ENCODE measurements around the gene KLC1. TPM values are rescaled to one million over a fixed set of nuclear protein-coding genes. Genes with fewer than 3 reads are reported as not detected.

Gene KLC1
- total and polyA plus RNA-seq, 4 donors = 93.3 to 225 (median 139) TPM

- Histone ChIP-seq H3K27ac (ENCODE audit: low read depth in 1 of 2, low read length in 1 of 2) (no peak overlapping the region), H3K27me3 (ENCODE audit: control insufficient read depth in 3 of 3, insufficient read depth in 3 of 3, low read length in 2 of 3) (no peaks in the 10 kb centered on the region), H3K36me3 (ENCODE audit: control insufficient read depth in 4 of 4, insufficient read depth in 4 of 4, low read length in 4 of 4) (peaks cover 8 to 49% (median 15%) of the 10 kb centered on the region in 4 donors), H3K9me3 (ENCODE audit: control insufficient read depth in 4 of 4, insufficient read depth in 3 of 4, low read length in 3 of 4) (no peaks in the 10 kb centered on the region), H3K9ac (ENCODE audit: insufficient read depth in 1 of 2, low read length in 2 of 2) (no peak overlapping the region), H3K4me1 (ENCODE audit: control insufficient read depth in 5 of 5, insufficient read depth in 5 of 5, low read length in 5 of 5) (peaks cover 0 to 26% (median 3%) of the 10 kb centered on the region in 5 donors), H3K4me3 (no peak overlapping the region)
- WGBS, 2 donors = 94 to 95% methylated on average over 6 of the region's 6 CpGs
- DNase-seq (no peak), ATAC-seq (ENCODE audit: insufficient read depth, low FRiP score) (no peak)
- no peak for TF ChIP-seq CTCF (IDR thresholded peaks at IDR 0.05; ENCODE audit: control extremely low read depth, extremely low read depth)
Observed at GRCh38 chr14:103739466-103739792, 110.4 kb downstream of the KLC1 start.

DNA sequence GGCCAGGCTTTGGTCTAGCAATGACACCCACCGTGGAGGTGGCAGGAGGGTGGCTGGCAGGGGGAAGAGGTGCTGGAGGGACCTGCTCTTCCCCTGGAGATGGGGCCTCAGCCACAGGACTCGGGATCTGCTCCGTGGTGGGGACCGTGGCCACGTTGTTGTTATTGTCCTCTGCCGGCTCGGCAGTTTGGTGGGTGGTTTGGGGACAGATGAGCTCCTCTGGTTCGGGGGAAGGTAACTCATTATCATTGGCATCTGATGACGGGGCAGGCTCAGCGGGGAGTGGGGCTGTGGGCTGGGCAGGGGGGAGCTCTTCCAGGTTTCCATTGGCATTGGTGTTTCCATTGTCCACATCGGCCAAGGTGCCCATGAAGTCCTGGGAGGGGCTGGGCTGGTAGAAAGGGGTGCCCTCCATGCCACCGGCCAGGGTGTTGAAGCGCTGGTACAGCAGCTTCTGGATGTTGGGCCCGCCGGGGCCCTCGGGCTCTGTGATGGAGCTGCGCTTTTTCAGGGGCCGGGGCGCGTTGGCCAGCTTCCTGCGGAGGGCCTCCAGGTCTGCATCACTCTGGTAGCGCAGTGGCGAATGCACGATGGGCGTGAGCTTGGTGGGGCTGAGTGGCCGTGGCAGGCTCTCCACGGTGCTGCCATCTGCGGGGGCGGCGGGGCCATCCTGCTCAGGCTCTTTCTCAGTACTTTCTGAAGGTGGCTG lies 110.9 kb downstream of the KLC1 start:
- ATAC-seq (ENCODE audit: insufficient read depth, low FRiP score) (no peak), DNase-seq (no peak)
- Histone ChIP-seq H3K27ac (ENCODE audit: low read depth in 1 of 2, low read length in 1 of 2) (no peak overlapping the region), H3K4me1 (ENCODE audit: control insufficient read depth in 5 of 5, insufficient read depth in 5 of 5, low read length in 5 of 5) (peaks cover 0 to 22% (median 2%) of the 10 kb centered on the region in 5 donors), H3K9me3 (ENCODE audit: control insufficient read depth in 4 of 4, insufficient read depth in 3 of 4, low read length in 3 of 4) (no peaks in the 10 kb centered on the region), H3K9ac (ENCODE audit: insufficient read depth in 1 of 2, low read length in 2 of 2) (no peak overlapping the region), H3K36me3 (ENCODE audit: control insufficient read depth in 4 of 4, insufficient read depth in 4 of 4, low read length in 4 of 4) (peaks cover 8 to 50% (median 14%) of the 10 kb centered on the region in 4 donors), H3K4me3 (no peak overlapping the region), H3K27me3 (ENCODE audit: control insufficient read depth in 3 of 3, insufficient read depth in 3 of 3, low read length in 2 of 3) (no peaks in the 10 kb centered on the region)
- 96% methylated on average over 30 of the region's 30 CpGs for WGBS, 2 donors
- TF ChIP-seq CTCF (IDR thresholded peaks at IDR 0.05; ENCODE audit: control extremely low read depth, extremely low read depth) = no peak

DNA sequence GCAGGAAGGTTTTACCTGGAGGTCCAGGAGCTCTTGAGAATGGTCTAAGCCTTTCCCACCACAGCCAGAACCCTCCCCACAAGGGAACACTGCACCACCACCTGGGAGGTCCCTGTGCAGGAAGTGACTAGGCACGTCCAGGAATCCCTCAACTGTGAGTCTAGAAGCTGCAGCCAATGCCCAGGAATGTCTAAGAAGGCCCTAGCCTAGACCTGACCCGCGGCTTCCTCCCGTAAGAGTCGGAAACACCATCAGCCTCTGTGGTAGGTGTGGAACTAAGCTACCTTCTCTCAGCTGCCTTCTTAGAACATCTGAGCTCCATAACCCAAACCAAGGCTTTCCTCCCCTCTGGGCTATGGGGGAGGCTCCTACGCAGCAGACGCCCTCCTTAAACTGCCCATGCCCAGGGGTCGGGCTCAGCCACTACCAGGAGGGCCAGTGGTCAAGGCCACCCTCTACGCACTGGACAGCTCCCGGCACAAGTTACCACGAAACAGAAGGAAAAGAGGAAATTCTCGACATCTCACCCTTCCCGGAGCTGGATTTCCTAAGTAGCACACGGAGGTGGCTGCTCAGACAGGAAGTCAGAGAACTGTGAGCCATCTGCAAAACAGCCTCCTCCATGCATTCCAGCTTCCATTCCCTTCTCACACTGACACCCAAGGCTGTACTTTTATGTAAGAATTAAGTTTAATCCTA lies 112.1 kb downstream of the KLC1 start:
- no peaks in the 10 kb centered on the region for H3K27me3 ChIP-seq (ENCODE audit: control insufficient read depth in 3 of 3, insufficient read depth in 3 of 3, low read length in 2 of 3)
- no peak for TF ChIP-seq CTCF (IDR thresholded peaks at IDR 0.05; ENCODE audit: control extremely low read depth, extremely low read depth)
- no peak for ATAC-seq (ENCODE audit: insufficient read depth, low FRiP score)
- H3K36me3 ChIP-seq (ENCODE audit: control insufficient read depth in 4 of 4, insufficient read depth in 4 of 4, low read length in 4 of 4) = peaks cover 8 to 52% (median 14%) of the 10 kb centered on the region in 4 donors
- no peak overlapping the region for H3K9ac ChIP-seq (ENCODE audit: insufficient read depth in 1 of 2, low read length in 2 of 2)
- H3K4me1 ChIP-seq (ENCODE audit: control insufficient read depth in 5 of 5, insufficient read depth in 5 of 5, low read length in 5 of 5) = peaks cover 0 to 10% (median 0%) of the 10 kb centered on the region in 5 donors
- 65 to 69% methylated on average over 14 of the region's 14 CpGs for whole genome bisulfite sequencing, 2 donors
- no peak overlapping the region for H3K4me3 ChIP-seq
- no peak overlapping the region for H3K27ac ChIP-seq (ENCODE audit: low read depth in 1 of 2, low read length in 1 of 2)
- H3K9me3 ChIP-seq (ENCODE audit: control insufficient read depth in 4 of 4, insufficient read depth in 3 of 4, low read length in 3 of 4) = no peaks in the 10 kb centered on the region
- DNase-seq = no peak

All from lung (tissue), 12 donors.